Testis (tissue), 3 donors: ENCODE data around the gene CCDC154. TPM values are rescaled to one million over a fixed set of nuclear protein-coding genes. Genes with fewer than 3 reads are reported as not detected.

ENCODE experiments used
- DNase-seq: peaks from one replicate; pipeline ENCODE4 v3.0.0-alpha.2; 2019
- H3K27ac ChIP-seq, 2 donors: fragments of 200-600 bp; sonication (generic); one replicate each; pipeline ENCODE4 v1.5.1; 2019
- H3K27me3 ChIP-seq: fragments of 200-600 bp; sonication (generic); one replicate; pipeline ENCODE4 v1.5.1; 2019
- H3K36me3 ChIP-seq: fragments of 200-600 bp; sonication (generic); one replicate; pipeline ENCODE4 v1.5.1; 2017; ENCODE audit warnings: low read depth; ENCODE audit errors: missing control alignments
- H3K4me1 ChIP-seq: fragments of 200-600 bp; sonication (generic); one replicate; pipeline ENCODE4 v1.5.1; 2019
- H3K4me3 ChIP-seq, 2 donors: fragments of 200-600 bp; sonication (generic); one replicate each; pipeline ENCODE4 v1.5.1; 2017 to 2019
- H3K9me3 ChIP-seq: fragments of 200-600 bp; sonication (generic); one replicate; pipeline ENCODE4 v1.5.1; 2017
- POLR2A ChIP-seq: fragments of 450-650 bp; IDR thresholded peaks from one replicate; pipeline ENCODE4 v1.6.1; 2017; ENCODE audit warnings: antibody characterized with exemption, mild to moderate bottlenecking, moderate library complexity
- WGBS, 2 donors: methylation state at CpG; one replicate each; pipeline ENCODE4 v1.1.5; 2018; 5-methylcytosine and 5-hydroxymethylcytosine counted together
- intact Hi-C: fragments of 100-400 bp; cut with DNase I; formaldehyde crosslinking; loops from one replicate; pipeline ENCODE4 v1.15.1; 2023; ENCODE audit warnings: low total_unique reads
- polyA plus RNA-seq: library from polyadenylated mRNA; stranded (reverse); fragments of 350-450 nt; fragmentation: Illumina TruSeq; extraction: RNeasy Lipid Tissue Mini Kit (QIAGEN cat#74804); gene quantifications from one replicate; pipeline ENCODE4 v1.2.3, GENCODE V29; 2014; ENCODE audit warnings: low read depth, low replicate concordance; ENCODE audit not compliant: insufficient read depth
- total RNA-seq, 2 donors: library from RNA; depleted of rRNA; stranded (reverse); fragments of >200 nt; gene quantifications; one replicate each; pipeline ENCODE4 v1.2.3, GENCODE V29; 2016
- TF ChIP-seq, protein P1 (sequence below), 3 experiments: fragments of 450-650 bp in 2 of 3; fragments of 200-600 bp in 1 of 3; sonication (generic) in 1 of 3; IDR thresholded peaks; one replicate each; pipeline ENCODE4 v1.5.1; 2016 to 2019; ENCODE audit warnings: antibody characterized with exemption in 3 of 3, mild to moderate bottlenecking in 2 of 3, moderate library complexity in 1 of 3

CCDC154 gene
- total and polyA plus RNA-seq, 3 donors from 2014 or later: 7.6 to 18.0 (median 14.8) TPM

- WGBS, 2 donors: 91 to 92% methylated on average over 26 to 40 of the region's 41 CpGs
- intact Hi-C loops: no loop called here
- TF ChIP-seq, protein P1, sequence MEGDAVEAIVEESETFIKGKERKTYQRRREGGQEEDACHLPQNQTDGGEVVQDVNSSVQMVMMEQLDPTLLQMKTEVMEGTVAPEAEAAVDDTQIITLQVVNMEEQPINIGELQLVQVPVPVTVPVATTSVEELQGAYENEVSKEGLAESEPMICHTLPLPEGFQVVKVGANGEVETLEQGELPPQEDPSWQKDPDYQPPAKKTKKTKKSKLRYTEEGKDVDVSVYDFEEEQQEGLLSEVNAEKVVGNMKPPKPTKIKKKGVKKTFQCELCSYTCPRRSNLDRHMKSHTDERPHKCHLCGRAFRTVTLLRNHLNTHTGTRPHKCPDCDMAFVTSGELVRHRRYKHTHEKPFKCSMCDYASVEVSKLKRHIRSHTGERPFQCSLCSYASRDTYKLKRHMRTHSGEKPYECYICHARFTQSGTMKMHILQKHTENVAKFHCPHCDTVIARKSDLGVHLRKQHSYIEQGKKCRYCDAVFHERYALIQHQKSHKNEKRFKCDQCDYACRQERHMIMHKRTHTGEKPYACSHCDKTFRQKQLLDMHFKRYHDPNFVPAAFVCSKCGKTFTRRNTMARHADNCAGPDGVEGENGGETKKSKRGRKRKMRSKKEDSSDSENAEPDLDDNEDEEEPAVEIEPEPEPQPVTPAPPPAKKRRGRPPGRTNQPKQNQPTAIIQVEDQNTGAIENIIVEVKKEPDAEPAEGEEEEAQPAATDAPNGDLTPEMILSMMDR (IDR thresholded peaks at IDR 0.05): no peak
- TF ChIP-seq POLR2A: no peak
Measured at GRCh38 chr16:1446296-1447080, 2.1 kb upstream of the CCDC154 start.

GRCh38 chr16:1445518-1446203 lies 1.3 kb upstream of the CCDC154 start:
- Histone ChIP-seq H3K27me3 (no peaks in the 10 kb centered on the region), H3K4me1 (no peaks in the 10 kb centered on the region), H3K4me3 (no peak overlapping the region), H3K36me3 (no peaks in the 10 kb centered on the region), H3K9me3 (no peaks in the 10 kb centered on the region), H3K27ac (no peak overlapping the region)
- 80 to 85% methylated on average over 3 to 17 of the region's 25 CpGs for WGBS, 2 donors
- intact Hi-C loops: no loop called here
- DNase-seq: no peak
- TF ChIP-seq, protein P1 (IDR thresholded peaks at IDR 0.05): no peak
- no peak for TF ChIP-seq POLR2A

More at GRCh38 chr16:1446296-1447080, 2.1 kb upstream of the CCDC154 start:
- H3K27me3 ChIP-seq: no peaks in the 10 kb centered on the region
- H3K9me3 ChIP-seq: no peaks in the 10 kb centered on the region
- no peaks in the 10 kb centered on the region for H3K4me1 ChIP-seq
- H3K4me3 ChIP-seq: no peak overlapping the region
- H3K36me3 ChIP-seq: no peaks in the 10 kb centered on the region
- H3K27ac ChIP-seq: no peak overlapping the region
- DNase-seq: no peak

DNA sequence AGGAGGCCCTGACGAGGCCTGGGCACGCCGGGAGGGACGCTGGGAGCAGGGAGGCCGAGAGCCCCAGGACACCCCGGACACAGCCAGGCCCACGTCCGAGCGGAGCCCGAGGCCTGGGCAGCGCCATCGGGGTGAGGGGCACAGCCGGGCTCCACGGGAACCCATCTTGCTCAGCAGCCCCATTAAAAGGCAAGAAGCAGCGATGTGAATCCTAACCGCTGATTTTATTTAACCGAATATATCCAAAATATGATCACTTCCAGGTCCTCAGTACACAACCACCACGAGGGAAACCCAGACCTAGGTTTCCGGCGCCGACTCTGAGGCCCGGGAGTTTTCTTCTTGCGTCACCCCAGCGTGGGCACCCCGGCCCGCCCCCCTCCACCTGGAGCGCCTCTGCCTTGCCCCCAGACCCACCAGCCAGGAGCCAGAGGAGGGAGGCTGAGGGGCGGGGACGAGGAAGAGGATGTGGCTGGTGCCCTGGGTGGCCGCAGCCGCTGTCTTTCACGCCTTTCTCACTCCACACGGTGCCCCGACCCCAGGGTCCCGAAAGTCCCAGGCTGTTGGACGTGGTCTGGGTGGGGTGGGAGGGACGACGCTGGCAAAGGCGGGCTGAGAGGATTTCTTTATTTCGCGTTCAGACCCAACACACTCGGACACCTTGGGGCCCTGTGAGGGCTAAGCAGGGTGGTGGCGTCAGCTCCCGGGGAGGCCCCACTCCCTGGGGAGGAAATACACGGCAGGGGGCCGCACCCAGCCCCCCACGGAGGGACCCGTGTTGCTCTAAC lies 568 bp upstream of the CCDC154 start:
- TF ChIP-seq POLR2A: no peak
- TF ChIP-seq, protein P1 (IDR thresholded peaks at IDR 0.05): no peak
- H3K36me3 ChIP-seq: no peaks in the 10 kb centered on the region
- no peak for DNase-seq
- no peaks in the 10 kb centered on the region for H3K27me3 ChIP-seq
- 91 to 93% methylated on average over 38 to 46 of the region's 48 CpGs for WGBS, 2 donors
- no peak overlapping the region for H3K27ac ChIP-seq
- no peaks in the 10 kb centered on the region for H3K4me1 ChIP-seq
- intact Hi-C loops: no loop called here
- no peaks in the 10 kb centered on the region for H3K9me3 ChIP-seq
- H3K4me3 ChIP-seq: no peak overlapping the region

GRCh38 chr16:1443403-1443973 lies 868 bp downstream of the CCDC154 start:
- Histone ChIP-seq H3K4me1 (no peaks in the 10 kb centered on the region), H3K27me3 (no peaks in the 10 kb centered on the region), H3K4me3 (no peak overlapping the region), H3K27ac (no peak overlapping the region), H3K36me3 (no peaks in the 10 kb centered on the region), H3K9me3 (no peaks in the 10 kb centered on the region)
- DNase-seq: no peak
- TF ChIP-seq, protein P1 (IDR thresholded peaks at IDR 0.05): no peak
- no peak for TF ChIP-seq POLR2A
- WGBS, 2 donors: 81% methylated on average over 38 of the region's 38 CpGs; no CpG with 5 or more reads in 1 of the 2 donors
- intact Hi-C loops: no loop called here
